ENCODE data around the gene COL6A1. TPM values are rescaled to one million over a fixed set of nuclear protein-coding genes. Genes with fewer than 3 reads are reported as not detected.

COL6A1 gene
- total and polyA plus RNA-seq, 2 donors (not counting 1 experiment from before 2014, with no cell fraction given) = 645 to 1,137 TPM

GRCh38 chr21:46018615-46019014, 37.0 kb downstream of the COL6A1 start:
- no peak for DNase-seq (ENCODE audit: low read depth in 2 of 2)
- TF ChIP-seq EZH2 (IDR thresholded peaks at IDR 0.05; ENCODE audit: low read length, missing control alignments) (no peak), CTCF (conservative IDR thresholded peaks at IDR 0.05 in 1 of 2, IDR thresholded peaks at IDR 0.05 in 1 of 2; ENCODE audit: low read depth in 1 of 2, low read length in 2 of 2) (no peak)
- no peaks in the 10 kb centered on the region for H3K9me3 ChIP-seq (ENCODE audit: control insufficient read depth, insufficient read depth, low read depth, low read length)
- H2AFZ ChIP-seq (ENCODE audit: low read length) = no peak overlapping the region
- H3K9ac ChIP-seq (ENCODE audit: insufficient read depth, low read length) = no peak overlapping the region
- no peaks in the 10 kb centered on the region for H3K27me3 ChIP-seq (ENCODE audit: control insufficient read depth, insufficient read depth, low read length)
- H3K27ac ChIP-seq (ENCODE audit: insufficient read depth, low read length) = no peak overlapping the region
- no peaks in the 10 kb centered on the region for H3K79me2 ChIP-seq (ENCODE audit: control insufficient read depth, insufficient read depth, low read length)
- H4K20me1 ChIP-seq (ENCODE audit: control insufficient read depth, extremely low read depth, insufficient read depth, low read length) = no peaks in the 10 kb centered on the region
- H3K4me2 ChIP-seq (ENCODE audit: extremely low read depth, insufficient read depth, low read length) = no peak overlapping the region
- H3K4me1 ChIP-seq (ENCODE audit: control insufficient read depth, extremely low read depth, insufficient read depth, low read length) = peaks cover 2% of the 10 kb centered on the region
- no peak overlapping the region for H3K4me3 ChIP-seq (replicated peaks in 1 of 4; ENCODE audit: control extremely low read depth in 1 of 4, insufficient read depth in 1 of 4, low read depth in 3 of 4, low read length in 4 of 4)
- H3K36me3 ChIP-seq (ENCODE audit: control insufficient read depth, insufficient read depth, low read length) = no peaks in the 10 kb centered on the region

GRCh38 chr21:46020581-46020980, 39.0 kb downstream of the COL6A1 start:
- Histone ChIP-seq H2AFZ (ENCODE audit: low read length) (no peak overlapping the region), H3K4me1 (ENCODE audit: control insufficient read depth, extremely low read depth, insufficient read depth, low read length) (peaks cover 6% of the 10 kb centered on the region), H3K4me3 (replicated peaks in 1 of 4; ENCODE audit: control extremely low read depth in 1 of 4, insufficient read depth in 1 of 4, low read depth in 3 of 4, low read length in 4 of 4) (no peak overlapping the region), H3K27ac (ENCODE audit: insufficient read depth, low read length) (no peak overlapping the region), H3K9me3 (ENCODE audit: control insufficient read depth, insufficient read depth, low read depth, low read length) (no peaks in the 10 kb centered on the region), H3K9ac (ENCODE audit: insufficient read depth, low read length) (no peak overlapping the region), H3K4me2 (ENCODE audit: extremely low read depth, insufficient read depth, low read length) (no peak overlapping the region), H3K36me3 (ENCODE audit: control insufficient read depth, insufficient read depth, low read length) (no peaks in the 10 kb centered on the region), H3K27me3 (ENCODE audit: control insufficient read depth, insufficient read depth, low read length) (no peaks in the 10 kb centered on the region), H3K79me2 (ENCODE audit: control insufficient read depth, insufficient read depth, low read length) (no peaks in the 10 kb centered on the region), H4K20me1 (ENCODE audit: control insufficient read depth, extremely low read depth, insufficient read depth, low read length) (no peaks in the 10 kb centered on the region)
- TF ChIP-seq EZH2 (IDR thresholded peaks at IDR 0.05; ENCODE audit: low read length, missing control alignments) (no peak), CTCF (conservative IDR thresholded peaks at IDR 0.05 in 1 of 2, IDR thresholded peaks at IDR 0.05 in 1 of 2; ENCODE audit: low read depth in 1 of 2, low read length in 2 of 2) (no peak)
- DNase-seq (ENCODE audit: low read depth in 2 of 2) = no peak

- no peak for TF ChIP-seq CTCF (conservative IDR thresholded peaks at IDR 0.05 in 1 of 2, IDR thresholded peaks at IDR 0.05 in 1 of 2; ENCODE audit: low read depth in 1 of 2, low read length in 2 of 2)
- no peaks in the 10 kb centered on the region for H3K36me3 ChIP-seq (ENCODE audit: control insufficient read depth, insufficient read depth, low read length)
- no peak overlapping the region for H3K4me2 ChIP-seq (ENCODE audit: extremely low read depth, insufficient read depth, low read length)
- H3K79me2 ChIP-seq (ENCODE audit: control insufficient read depth, insufficient read depth, low read length) = no peaks in the 10 kb centered on the region
- H4K20me1 ChIP-seq (ENCODE audit: control insufficient read depth, extremely low read depth, insufficient read depth, low read length) = no peaks in the 10 kb centered on the region
- H3K4me1 ChIP-seq (ENCODE audit: control insufficient read depth, extremely low read depth, insufficient read depth, low read length) = peaks cover 7% of the 10 kb centered on the region
- no peak overlapping the region for H2AFZ ChIP-seq (ENCODE audit: low read length)
- no peak overlapping the region for H3K9ac ChIP-seq (ENCODE audit: insufficient read depth, low read length)
- H3K27me3 ChIP-seq (ENCODE audit: control insufficient read depth, insufficient read depth, low read length) = no peaks in the 10 kb centered on the region
- H3K27ac ChIP-seq (ENCODE audit: insufficient read depth, low read length) = no peak overlapping the region
- H3K9me3 ChIP-seq (ENCODE audit: control insufficient read depth, insufficient read depth, low read depth, low read length) = no peaks in the 10 kb centered on the region
- DNase-seq (ENCODE audit: low read depth in 2 of 2) = no peak
- H3K4me3 ChIP-seq (replicated peaks in 1 of 4; ENCODE audit: control extremely low read depth in 1 of 4, insufficient read depth in 1 of 4, low read depth in 3 of 4, low read length in 4 of 4) = no peak overlapping the region
Measured at GRCh38 chr21:46021398-46021797, 39.8 kb downstream of the COL6A1 start.
